Inflammatory macrophage treated with lipopolysaccharide for 4 hours (primary cell): Measurements from ENCODE around the gene LARGE1.

Experiments used
- DNase-seq: peaks from one replicate; pipeline ENCODE4 v3.0.0-alpha.2; 2020

Gene LARGE1

DNA sequence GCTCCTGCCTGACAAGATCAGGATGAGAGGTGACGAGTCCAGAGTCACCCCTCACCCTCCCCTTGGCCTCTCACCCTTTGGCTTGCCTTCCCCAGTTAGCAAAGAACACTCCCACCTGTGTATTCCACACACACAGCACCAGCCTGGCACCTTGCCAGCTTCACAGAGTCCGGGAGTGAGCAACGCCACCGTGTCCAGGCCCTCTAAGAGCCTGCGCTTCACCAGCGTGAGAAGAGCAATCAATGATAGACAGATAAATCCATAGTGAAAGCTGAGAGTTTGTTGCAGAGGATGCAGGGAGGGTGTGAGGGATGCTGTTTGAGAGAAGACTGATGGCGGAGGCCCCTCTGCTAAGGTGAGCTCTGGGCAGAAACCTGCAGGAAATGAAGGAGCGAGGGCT lies 404.5 kb downstream of the LARGE1 start:
- no peak for DNase-seq

DNA sequence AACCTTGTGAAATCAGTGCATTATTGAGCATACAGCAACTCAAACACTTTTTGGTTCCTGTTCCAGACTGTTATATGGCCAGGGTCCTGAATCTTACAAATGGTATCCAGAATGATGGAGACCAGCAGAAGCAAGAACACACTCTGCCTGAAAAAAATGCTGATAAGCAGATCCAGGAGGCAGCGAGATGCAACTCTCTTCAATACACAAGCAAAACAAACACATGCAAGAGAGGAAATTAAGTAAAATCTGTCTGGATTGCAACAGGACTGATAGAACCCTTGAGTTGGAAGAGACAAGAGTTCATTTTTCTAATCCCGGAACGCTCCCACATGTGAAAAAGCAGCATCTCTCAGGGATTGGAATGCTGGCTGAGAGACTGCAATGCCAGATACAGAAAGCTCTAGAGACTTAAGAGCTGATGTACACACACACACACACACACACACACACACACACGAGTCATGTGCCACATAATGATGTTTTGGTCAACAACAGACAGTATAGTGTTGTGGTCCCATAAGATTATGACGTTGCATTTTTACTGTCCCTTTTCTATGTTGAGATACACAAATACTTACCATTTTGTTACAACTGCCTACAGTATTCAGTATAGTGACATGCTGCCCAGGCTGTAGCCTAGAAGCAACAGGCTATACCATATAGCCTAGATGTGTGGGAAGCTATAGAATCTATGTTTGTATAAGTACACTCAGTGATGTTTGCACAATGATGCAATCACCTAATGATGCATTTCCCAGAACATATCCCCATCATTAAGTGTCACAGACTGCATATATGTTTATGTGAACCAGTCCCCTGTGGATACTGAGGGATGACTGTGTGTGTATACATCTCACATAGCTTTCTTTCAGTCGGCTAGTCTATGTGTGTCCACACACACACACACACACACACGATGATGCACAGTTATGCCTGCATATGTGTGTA lies 406.6 kb downstream of the LARGE1 start:
- DNase-seq = no peak

DNA sequence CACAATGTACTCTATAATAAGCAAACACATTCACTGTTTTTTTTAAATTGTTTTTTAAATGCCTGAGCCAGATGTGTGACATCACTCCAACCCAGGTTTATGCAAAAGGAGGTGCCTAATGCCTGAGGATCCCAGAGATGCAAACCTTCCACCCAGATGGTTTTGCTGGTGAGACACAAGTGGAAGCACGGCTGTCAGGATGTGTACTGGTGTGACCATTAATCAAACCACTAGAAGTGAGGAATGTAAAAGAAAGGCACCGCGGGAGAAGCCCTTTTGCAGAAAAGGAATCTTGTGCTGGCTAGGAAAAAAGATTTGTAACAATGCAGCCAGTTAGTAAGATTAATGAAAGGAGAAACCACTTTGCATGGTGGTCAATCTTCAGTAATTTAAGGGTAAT lies 407.4 kb downstream of the LARGE1 start:
- no peak for DNase-seq

DNA sequence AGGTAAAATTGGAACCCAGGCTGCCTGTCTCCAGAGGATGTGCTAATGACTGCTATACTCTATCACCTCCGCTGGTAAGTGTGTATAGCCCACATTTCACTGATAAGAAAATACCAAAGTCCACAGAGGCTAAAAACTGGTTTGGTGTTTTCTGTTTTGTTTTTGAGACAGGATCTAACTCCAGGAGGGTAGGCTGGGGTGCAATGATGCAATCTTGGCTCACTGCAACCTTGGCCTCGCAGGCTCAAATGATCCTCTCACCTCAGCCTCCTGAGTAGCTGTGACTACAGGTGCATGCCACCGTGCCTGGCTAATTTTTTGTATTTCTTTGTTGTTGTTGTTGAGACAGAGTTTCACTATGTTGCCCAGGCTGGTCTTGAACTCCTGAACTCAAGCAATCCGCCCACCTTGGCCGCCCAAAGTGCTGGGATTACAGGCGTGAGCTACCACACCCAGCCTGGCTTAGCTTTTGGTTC lies 409.8 kb downstream of the LARGE1 start:
- DNase-seq = no peak

DNA sequence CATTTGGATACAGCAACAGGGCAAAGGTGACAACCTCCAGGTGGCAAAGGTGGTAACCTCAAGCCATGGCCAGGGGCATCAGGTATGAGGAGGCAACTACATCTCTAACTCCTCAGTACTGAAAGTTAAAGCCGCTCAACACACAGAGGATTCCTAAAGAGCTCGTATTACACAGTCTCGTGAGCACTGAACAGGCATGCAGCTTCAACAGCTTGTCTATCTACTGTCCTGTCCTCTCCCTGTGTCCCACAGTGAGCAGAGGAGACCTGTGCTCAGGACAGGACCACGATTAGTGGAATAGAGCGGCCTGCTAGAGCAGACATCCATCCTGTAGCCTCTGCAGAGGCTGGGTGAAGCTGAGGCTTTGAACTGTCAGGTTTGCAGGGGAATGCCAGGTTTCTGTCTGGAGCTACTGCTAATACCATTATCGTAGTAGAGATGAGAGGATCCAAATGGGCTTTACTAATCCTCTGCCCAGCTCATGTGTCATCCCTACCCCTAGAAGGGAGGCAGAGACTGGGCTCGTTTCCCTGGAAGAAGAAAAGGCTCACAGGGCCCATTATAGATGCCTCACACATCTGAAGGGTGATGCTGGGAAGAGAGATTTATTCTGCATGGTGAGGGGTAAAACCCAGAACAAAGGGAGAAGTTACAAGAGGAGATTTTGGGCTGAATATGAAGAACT lies 415.2 kb downstream of the LARGE1 start:
- no peak for DNase-seq

DNA sequence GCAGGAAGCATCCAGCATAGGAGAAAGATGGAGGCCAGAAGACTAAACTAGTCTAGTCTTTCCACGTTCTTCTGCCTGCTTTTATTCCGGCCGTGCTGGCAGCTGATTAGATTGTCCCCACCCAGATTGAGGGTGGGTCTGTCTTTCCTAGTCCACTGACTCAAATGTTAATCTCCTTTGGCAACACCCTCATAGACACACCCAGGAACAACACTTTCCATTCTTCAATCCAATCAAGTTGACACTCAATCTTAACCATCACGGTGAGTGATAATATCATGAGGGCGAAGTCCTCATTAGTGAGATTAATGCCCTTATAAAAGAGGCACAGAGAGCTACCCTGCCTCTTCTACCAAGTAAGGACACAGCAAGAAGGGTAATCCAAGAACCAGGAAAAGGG lies 424.2 kb downstream of the LARGE1 start:
- DNase-seq = no peak

DNA sequence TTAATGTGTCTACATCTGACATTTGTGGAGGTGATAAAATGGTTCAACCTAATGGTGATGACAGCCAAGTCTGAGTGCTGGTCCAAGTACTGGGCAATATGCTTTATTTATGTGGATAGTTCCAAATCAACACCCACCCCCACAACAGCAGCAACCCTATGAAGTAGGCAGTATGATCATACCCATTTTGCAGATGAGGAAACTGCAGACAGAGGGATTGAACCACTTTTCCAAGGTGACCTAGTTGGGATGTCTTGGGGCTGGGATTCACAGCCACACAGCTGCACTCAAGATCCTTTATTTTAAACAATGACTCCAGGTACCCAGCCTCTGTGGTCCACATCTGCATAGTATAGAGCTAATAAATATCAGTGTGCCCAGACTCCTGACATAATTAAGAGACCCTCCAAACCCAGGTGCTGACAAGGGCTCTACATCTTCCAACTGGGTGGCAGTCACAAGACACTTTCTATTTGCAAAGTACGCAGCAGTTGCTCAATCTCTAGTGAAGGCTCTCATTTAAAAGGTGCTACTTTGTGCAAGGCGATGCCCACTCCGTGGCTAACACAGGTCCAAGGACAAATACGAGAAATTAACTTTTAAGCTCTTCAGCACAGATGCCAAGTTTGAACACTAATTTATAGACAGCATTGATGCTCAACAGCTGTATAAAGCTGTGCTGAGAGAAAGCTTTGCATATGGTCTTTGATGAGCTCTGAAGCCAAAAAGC lies 426.6 kb downstream of the LARGE1 start:
- no peak for DNase-seq

DNA sequence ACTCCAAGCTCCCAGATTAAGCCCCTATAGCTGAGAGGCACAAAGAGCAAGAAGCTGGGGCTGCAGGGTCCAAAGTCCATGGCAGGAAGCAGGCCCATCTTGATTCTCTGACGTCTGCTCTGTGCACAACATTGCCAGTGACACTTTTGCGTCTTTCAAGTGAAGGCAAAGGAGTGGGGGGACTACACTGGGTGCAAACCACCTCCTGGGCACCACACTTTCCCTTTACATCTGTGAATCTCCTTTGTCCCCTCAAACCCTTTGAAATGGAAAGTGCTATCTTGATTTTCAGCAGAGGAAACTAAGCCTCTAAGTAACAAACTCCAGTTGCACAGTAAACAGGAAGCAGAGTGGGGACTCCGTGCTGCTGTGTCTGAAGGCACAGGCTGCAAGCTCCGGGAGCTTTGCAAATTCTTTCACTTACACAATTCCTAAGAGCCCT lies 428.0 kb downstream of the LARGE1 start:
- DNase-seq = no peak

DNA sequence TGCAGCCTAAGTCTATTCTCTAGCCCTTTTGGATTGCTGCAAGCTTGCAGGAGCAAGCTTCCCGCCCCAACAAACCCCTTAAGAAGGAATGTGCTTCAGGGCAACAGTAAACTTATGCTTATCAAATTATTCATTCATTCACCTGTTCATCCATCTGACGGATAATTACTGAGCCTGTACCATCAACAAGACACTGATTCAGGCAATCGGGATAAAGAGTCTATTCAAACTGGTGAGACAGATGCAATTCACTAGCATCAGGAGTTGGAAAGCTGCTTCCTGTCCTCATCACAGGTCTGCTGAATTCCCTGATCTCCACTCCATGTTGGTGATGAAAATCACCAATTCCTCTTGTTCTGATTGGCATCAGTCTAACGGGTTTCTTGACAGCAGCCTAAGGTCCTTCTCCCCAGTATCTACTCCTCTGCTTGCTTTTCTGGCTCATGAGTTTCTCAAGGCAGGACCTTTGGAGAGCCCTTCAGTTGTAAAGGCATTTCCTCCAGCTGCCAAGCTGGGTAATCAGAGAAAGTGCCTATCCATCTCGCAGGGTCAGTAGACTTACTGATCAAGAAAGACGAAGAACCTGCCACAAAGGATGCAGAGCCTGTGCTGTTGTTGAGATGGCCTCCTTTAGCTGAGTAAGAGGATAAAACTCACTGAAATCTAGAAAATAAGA lies 433.1 kb downstream of the LARGE1 start:
- no peak for DNase-seq

DNA sequence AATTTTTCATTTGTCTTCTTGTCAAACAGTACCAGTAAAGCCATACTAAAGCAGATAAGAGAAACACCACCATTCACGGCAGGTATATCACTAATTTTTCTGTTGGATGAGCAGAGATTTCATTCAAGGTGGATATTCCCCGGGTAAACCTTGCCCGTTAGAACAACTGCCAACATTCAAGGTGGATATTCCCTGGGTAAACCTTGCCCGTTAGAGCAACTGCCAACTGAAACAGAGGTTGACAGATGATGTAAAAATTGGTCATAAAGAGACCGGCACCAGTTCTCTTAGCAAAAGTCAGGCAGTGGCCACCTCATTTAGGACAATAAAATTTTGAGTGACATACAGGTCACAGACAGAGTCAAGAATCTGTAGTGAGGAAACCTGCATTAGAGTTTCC lies 438.7 kb downstream of the LARGE1 start:
- no peak for DNase-seq

DNA sequence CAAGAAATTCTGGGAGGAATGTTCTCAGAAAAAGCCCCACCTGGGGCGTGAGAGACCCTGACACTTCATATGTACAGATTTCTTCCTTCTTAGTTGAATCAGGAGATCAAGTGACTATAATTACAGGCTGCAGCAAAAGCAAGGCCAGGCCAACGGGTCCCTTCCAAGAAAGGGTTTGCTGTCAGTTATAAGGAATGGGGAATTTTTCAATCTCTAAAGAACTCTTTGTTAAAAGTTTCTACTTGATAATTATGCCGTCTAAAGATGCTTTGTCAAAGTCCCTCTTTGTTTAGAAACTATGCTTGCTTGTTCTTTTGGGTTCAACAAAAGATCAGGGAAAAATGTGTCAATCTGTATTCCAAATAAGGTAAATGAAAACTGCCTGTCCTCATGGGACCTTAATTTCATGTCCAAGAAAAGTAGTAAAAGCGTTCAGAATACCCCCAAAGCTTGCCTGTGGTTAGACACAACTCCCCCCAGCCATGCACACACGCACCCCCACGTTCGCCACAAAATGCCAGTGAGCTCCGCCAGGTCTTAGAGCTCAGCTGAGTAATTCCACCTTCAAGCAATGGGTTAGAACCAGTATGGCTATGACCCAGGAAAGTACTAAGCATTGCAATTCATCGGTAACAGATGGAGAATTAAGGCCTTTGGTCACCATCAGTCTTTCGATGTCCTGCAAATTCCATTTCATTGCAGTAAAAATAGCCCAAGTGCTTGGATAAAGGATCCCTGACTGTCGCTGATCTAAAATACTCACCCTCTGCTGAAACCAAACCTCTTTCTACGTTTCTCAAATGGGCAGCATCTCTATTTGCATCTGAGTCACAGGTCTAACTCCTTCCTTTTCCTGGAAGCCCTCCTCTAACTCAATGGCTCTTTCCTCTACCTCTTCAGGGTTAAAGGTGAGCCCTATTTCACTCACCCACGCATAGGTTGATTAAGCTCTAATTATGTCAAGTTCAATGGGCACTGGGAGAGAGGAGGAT lies 442.9 kb downstream of the LARGE1 start:
- no peak for DNase-seq

DNA sequence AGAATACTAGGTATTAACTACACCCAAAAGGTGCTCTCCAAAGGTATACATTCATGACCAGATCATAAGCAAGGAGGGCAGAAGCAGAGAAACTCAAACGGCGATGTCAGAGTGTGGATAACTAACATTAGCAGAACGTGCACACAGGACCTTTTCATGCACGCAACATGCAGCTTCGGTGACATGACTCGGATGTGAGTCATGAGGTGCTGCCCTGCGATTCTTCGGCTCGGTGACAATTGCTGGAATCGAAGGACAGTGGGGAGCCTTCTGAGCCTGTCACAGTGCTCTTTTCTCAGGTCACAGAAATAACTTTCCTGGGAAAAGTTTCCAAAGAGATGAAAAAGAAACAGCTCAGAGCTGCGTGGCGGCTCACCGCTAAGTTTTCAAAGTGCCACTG lies 443.6 kb downstream of the LARGE1 start:
- DNase-seq = no peak

DNA sequence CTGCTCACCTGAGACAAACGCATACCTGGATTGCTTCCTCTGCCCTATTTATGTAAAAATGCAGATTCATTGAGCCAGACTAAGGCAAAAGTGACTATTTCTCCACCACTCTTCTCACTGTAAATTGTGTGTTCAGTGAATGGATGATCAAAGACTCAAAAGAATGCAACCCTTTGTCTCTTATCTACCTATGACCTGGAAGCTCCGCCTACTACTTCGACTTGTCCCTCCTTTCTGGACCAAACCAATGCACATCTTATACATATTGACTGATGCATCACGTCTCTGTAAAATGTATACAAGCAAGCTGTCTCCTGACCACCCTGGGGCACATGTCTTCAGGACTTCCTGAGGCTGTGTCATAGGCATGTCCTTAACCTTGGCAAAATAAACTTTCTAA lies 444.1 kb downstream of the LARGE1 start:
- DNase-seq = no peak

DNA sequence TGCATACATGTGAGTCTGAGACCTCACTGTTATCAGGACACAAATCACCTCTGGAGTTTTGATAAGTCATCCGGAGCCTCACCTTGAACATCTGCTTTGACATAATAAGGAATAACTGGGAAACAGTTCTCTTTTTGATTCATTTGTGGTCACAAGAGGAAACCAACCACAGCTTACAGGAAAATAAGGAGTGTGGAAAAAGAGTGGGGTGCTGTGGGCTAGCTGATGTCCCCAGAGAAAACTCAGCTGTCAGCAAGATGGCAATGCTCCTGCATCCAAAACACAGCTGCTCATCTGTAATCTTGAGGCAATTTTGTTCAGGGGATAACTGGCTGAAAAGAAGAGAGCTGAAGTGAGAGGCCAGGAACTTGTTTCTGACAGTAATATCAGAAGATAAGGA lies 445.7 kb downstream of the LARGE1 start:
- no peak for DNase-seq

DNA sequence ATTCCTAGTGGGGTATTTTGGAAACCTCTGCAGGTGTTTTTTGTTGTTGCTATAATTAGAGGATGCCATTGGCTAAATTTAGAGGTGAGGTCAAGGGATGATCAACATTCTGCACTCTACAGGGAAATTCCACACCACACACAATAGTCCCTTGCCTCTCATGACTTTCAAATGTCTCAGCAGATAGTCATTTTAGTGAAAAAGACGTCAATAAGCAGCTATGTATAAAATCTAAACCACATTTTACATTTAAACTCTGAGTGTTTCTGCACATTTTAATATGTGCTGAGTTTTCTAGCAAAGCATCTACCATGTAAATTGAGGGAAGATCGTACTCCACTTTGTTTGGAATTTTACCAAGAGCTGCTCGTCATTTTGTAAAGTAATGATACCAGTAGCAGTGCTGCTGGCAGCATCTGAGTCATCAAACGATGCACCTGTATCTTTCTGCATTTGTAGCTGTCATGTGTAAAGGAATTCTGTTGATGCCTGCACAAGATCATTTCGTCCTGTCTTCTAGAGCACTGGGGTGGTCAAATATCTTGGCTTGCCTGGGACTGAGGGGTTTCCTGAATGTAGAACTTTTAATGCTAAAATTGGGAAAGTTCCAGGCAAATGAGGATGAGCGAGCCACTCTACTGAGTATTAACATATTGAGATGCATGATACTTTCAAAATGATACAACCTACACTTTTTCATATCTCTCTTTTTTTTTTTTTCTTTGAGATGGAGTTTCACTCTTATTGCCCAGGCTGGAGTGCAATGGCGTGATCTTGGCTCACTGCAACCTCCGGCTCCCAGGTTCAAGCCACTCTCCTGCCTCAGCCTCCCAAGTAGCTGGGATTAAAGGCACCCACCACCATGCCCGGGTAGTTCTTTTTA lies 447.6 kb downstream of the LARGE1 start:
- no peak for DNase-seq

DNA sequence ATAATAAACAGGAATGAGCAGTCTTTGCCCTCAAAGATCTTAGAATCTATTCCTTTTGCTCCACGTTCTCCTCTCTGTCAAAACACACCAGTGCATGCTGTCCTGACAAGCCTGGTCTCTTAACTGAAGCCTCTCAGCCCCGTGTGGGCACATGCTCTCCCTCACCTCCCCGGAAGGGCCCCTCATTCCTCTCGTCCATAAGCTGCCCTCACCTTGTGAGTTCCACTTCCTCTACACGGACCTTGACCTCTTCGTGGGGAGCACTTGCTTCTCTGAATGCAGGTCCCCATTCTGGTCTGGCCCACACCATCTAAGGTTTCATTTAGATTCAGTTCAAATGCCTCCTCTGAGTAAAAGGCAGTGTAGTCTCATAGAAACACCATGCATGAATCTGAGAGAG lies 449.8 kb downstream of the LARGE1 start:
- no peak for DNase-seq

DNA sequence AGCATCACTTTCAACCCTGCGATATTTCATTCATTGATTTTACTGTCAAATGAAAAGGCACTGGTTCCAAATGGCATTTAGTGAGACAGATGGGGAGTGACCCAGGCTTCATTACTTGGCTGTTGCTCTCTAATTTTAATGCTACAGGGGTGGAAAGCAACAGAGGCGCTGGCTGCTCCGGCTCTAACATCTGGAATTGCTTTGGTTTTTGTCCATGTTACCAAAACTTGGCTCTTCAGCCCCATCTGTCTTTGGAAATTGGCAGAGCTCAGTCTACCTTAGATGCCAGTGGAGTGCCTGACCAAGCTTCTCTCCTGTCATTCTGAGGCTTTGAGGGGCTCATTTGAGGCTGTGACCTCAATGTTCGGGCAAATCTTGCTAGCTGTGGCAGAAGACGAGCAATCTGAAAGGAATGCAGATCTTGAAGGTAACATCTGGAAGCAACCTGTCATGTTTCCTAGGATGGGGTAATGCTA lies 452.6 kb downstream of the LARGE1 start:
- no peak for DNase-seq

DNA sequence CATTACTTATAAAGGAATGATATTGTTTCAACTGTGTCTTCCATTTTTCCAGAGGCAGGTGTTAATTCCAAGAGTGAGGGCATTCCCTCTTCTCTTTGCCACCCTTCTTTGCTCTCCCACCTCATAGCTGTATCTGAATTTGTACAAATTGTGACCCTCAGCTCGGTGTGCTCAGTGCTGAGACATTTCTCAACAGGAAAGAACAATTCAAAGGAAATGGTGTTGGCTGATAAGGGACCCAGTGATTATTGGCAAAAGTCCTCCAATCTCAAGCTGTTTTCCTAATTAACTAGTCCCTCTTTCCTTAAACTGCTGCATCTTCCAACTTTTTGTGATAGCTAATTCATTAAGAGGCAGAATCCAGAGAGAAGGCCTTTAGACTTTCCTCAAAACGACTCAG lies 453.2 kb downstream of the LARGE1 start:
- no peak for DNase-seq

DNA sequence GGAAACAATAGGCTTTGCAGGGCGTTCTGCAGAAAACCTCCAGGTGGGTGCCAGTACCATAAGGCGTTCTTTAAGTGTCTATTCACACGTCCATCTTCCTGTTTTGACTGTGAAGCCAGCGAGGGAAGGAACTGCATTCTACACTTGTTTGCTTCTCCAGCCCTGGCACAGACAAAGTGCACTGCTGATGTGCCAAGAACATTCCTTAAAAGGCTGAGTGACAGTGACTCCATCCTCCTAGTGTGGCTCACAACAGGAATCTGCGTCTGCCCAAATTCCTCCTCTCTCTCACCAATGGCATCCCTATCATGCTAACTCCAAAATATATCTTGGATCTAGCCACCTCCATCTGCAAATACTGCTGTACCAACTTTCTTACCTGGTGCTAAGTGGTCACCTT lies 454.7 kb downstream of the LARGE1 start:
- no peak for DNase-seq

DNA sequence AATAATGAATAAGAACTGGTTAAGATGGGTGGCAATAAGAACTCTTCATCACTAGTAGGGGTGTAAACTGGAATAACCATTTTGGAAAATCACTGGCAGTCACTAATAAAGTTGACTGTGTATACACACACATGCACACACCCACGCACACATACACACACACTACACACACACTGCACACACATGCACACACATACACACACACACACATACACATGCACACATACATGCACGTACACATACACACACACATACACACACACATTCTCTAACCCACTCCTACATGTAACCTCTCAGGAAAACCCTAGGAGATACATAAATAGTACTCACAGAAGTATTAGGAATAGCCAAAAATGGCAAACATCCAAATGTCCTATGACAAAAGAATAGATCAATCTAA lies 455.6 kb downstream of the LARGE1 start:
- no peak for DNase-seq
